H1 (cell line): ENCODE data around the gene PRG2. TPM values are rescaled to one million over a fixed set of nuclear protein-coding genes. Genes with fewer than 3 reads are reported as not detected.

ENCODE experiments used
- CTCF ChIA-PET: fragments of 300-600 bp; sonication (Branson Sonifier 250); formaldehyde crosslinking; loops from one replicate; lab custom pipeline; 2021; ENCODE audit not compliant: partially characterized antibody; lab: Charles Lee
- POLR2A ChIA-PET: fragments of 300-600 bp; sonication (Branson Sonifier 250); formaldehyde crosslinking; loops from one replicate; lab custom pipeline; 2021; ENCODE audit warnings: inconsistent platforms; ENCODE audit not compliant: partially characterized antibody; lab: Charles Lee
- DNase-seq, 2 experiments: peaks; one replicate each; pipeline versions ENCODE4 v3.0.0 to v3.0.0-alpha.2; 2010 to 2022; ENCODE audit warnings: low spot score in 2 of 2, low read depth in 1 of 2, mixed read lengths in 1 of 2
- FAIRE-seq: peaks from 2 replicates; lab custom pipeline; 2011; peaks lifted over from hg19 to GRCh38; lab: Jason Lieb, UNC
- H2AFZ ChIP-seq: 2 replicates; pipeline ENCODE4 v1.8.1; 2012; ENCODE audit warnings: low read length, inconsistent platforms
- H2AK5ac ChIP-seq: 2 replicates; pipeline ENCODE4 v1.6.1; 2013; ENCODE audit warnings: low read depth, low read length
- H2BK120ac ChIP-seq: replicated peaks from 2 replicates; pipeline ENCODE3; 2013; ENCODE audit warnings: low read depth, low read length, inconsistent platforms
- H2BK12ac ChIP-seq: 2 replicates; pipeline ENCODE4 v1.6.1; 2013; ENCODE audit warnings: low read depth, low read length
- H2BK15ac ChIP-seq: 2 replicates; pipeline ENCODE4 v1.6.1; 2013; ENCODE audit warnings: low read length
- H2BK20ac ChIP-seq: 2 replicates; pipeline ENCODE4 v1.6.1; 2013; ENCODE audit warnings: low read length
- H2BK5ac ChIP-seq: 2 replicates; pipeline ENCODE4 v1.6.1; 2013; ENCODE audit warnings: low read depth, low read length
- H3K14ac ChIP-seq: 2 replicates; pipeline ENCODE4 v1.6.1; 2013; ENCODE audit warnings: inconsistent platforms; ENCODE audit not compliant: insufficient read length
- H3K18ac ChIP-seq: 2 replicates; pipeline ENCODE4 v1.6.1; 2013; ENCODE audit warnings: low read length; ENCODE audit errors: extremely low read depth
- H3K23ac ChIP-seq: 2 replicates; pipeline ENCODE4 v1.6.1; 2013; ENCODE audit warnings: inconsistent platforms; ENCODE audit not compliant: insufficient read length
- H3K23me2 ChIP-seq: 2 replicates; pipeline ENCODE4 v1.6.1; 2013; ENCODE audit warnings: low read depth, low read length
- H3K27ac ChIP-seq: 2 replicates; pipeline ENCODE4 v1.6.1; 2011; ENCODE audit warnings: low read depth, low read length, inconsistent platforms
- H3K27me3 ChIP-seq, 4 experiments: replicated peaks in 1 of 4; 1 replicate in 1 of 4; 2 replicates in 3 of 4; pipeline versions ENCODE4 v1.6.1 to v1.8.1; 2011 to 2013; ENCODE audit warnings: low read length in 3 of 4, mild to moderate bottlenecking in 3 of 4, inconsistent platforms in 2 of 4, mixed read lengths in 2 of 4, moderate library complexity in 1 of 4; ENCODE audit not compliant: control insufficient read depth in 3 of 4, insufficient read depth in 3 of 4; ENCODE audit errors: extremely low read depth in 1 of 4
- H3K36me3 ChIP-seq, 4 experiments: 2 replicates each; pipeline versions ENCODE4 v1.6.1 to v1.8.1; 2011 to 2013; ENCODE audit warnings: mild to moderate bottlenecking in 4 of 4, low read length in 3 of 4, moderate library complexity in 2 of 4, control low read depth in 1 of 4, inconsistent platforms in 1 of 4; ENCODE audit not compliant: insufficient read depth in 4 of 4, control insufficient read depth in 2 of 4
- H3K4ac ChIP-seq: replicated peaks from 2 replicates; pipeline ENCODE3; 2013; ENCODE audit warnings: low read length, low read depth, mixed read lengths, inconsistent platforms; ENCODE audit not compliant: insufficient read length
- H3K4me1 ChIP-seq, 4 experiments: replicated peaks in 1 of 4; 1 replicate in 1 of 4; 2 replicates in 3 of 4; pipeline versions ENCODE4 v1.6.1 to v1.8.1; 2011 to 2013; ENCODE audit warnings: low read length in 3 of 4, inconsistent platforms in 2 of 4, mixed read lengths in 1 of 4; ENCODE audit not compliant: insufficient read depth in 4 of 4, control insufficient read depth in 3 of 4
- H3K4me2 ChIP-seq, 2 experiments: 2 replicates each; pipeline versions ENCODE4 v1.6.1 to v1.8.1; 2011 to 2013; ENCODE audit warnings: low read depth in 2 of 2, low read length in 2 of 2, control low read depth in 1 of 2, inconsistent platforms in 1 of 2, mild to moderate bottlenecking in 1 of 2; ENCODE audit not compliant: insufficient read depth in 1 of 2
- H3K4me3 ChIP-seq, 4 experiments: fragments of 200-600, 300-600 bp in 1 of 4; sonication (generic), shearing (Covaris generic), sonication (Bioruptor Twin) in 1 of 4; 2 replicates each; pipeline versions ENCODE4 v1.5.1 to v1.8.1; 2011 to 2016; ENCODE audit warnings: low read length in 4 of 4, low read depth in 3 of 4, control low read depth in 2 of 4, inconsistent platforms in 2 of 4, mild to moderate bottlenecking in 2 of 4, mixed read lengths in 1 of 4, moderate library complexity in 1 of 4; ENCODE audit not compliant: insufficient read depth in 2 of 4; ENCODE audit errors: extremely low read depth in 1 of 4
- H3K56ac ChIP-seq: replicated peaks from 2 replicates; pipeline ENCODE3; 2013; ENCODE audit warnings: low read depth, mild to moderate bottlenecking, mixed read lengths, low read length, inconsistent platforms; ENCODE audit not compliant: insufficient read length
- H3K79me1 ChIP-seq: 2 replicates; pipeline ENCODE4 v1.6.1; 2013; ENCODE audit warnings: low read depth, low read length, control low read depth
- H3K79me2 ChIP-seq, 2 experiments: 2 replicates each; pipeline versions ENCODE4 v1.6.1 to v1.8.1; 2012 to 2013; ENCODE audit warnings: low read length in 2 of 2, mild to moderate bottlenecking in 2 of 2, inconsistent platforms in 1 of 2; ENCODE audit not compliant: insufficient read depth in 2 of 2, control insufficient read depth in 1 of 2
- H3K9ac ChIP-seq, 4 experiments: replicated peaks in 1 of 4; 1 replicate in 1 of 4; 2 replicates in 3 of 4; pipeline versions ENCODE4 v1.6.1 to v1.8.1; 2011 to 2013; ENCODE audit warnings: low read depth in 3 of 4, low read length in 3 of 4, control low read depth in 2 of 4, mild to moderate bottlenecking in 2 of 4, moderate library complexity in 2 of 4, inconsistent platforms in 1 of 4; ENCODE audit errors: extremely low read depth in 1 of 4
- H3K9me3 ChIP-seq, 2 experiments: 2 replicates each; pipeline versions ENCODE4 v1.6.1 to v1.8.1; 2012 to 2013; ENCODE audit warnings: mild to moderate bottlenecking in 2 of 2, moderate library complexity in 2 of 2, control low read depth in 1 of 2, inconsistent platforms in 1 of 2, low read depth in 1 of 2, low read length in 1 of 2, mixed read lengths in 1 of 2; ENCODE audit not compliant: insufficient read depth in 2 of 2
- H4K20me1 ChIP-seq, 2 experiments: replicated peaks in 1 of 2; 2 replicates each; pipeline versions ENCODE3 to v1.8.1; 2011 to 2013; ENCODE audit warnings: inconsistent platforms in 2 of 2, low read length in 2 of 2, mild to moderate bottlenecking in 1 of 2; ENCODE audit not compliant: insufficient read depth in 2 of 2, control insufficient read depth in 1 of 2
- H4K5ac ChIP-seq: 2 replicates; pipeline ENCODE4 v1.6.1; 2013; ENCODE audit warnings: low read length, low read depth, mixed read lengths, inconsistent platforms; ENCODE audit not compliant: insufficient read length
- H4K8ac ChIP-seq: 2 replicates; pipeline ENCODE4 v1.8.0; 2013; ENCODE audit warnings: mild to moderate bottlenecking, moderate library complexity, low read length, inconsistent platforms; ENCODE audit not compliant: insufficient read depth; ENCODE audit errors: extremely low read depth
- H4K91ac ChIP-seq: replicated peaks from 2 replicates; pipeline ENCODE3; 2013; ENCODE audit warnings: low read length, mixed read lengths, inconsistent platforms; ENCODE audit not compliant: insufficient read length
- BRCA1 ChIP-seq: IDR thresholded peaks from 2 replicates; pipeline ENCODE4 v1.6.1; 2012; ENCODE audit warnings: low read depth, low read length, improper control_type of control experiment
- CREB1 ChIP-seq: IDR thresholded peaks from 2 replicates; pipeline ENCODE4 v1.6.1; 2012; ENCODE audit warnings: inconsistent platforms
- FOSL1 ChIP-seq: IDR thresholded peaks from 2 replicates; pipeline ENCODE4 v1.6.1; 2011; ENCODE audit warnings: mild to moderate bottlenecking, low read depth, low read length, moderate library complexity; ENCODE audit not compliant: insufficient read depth
- KDM4A ChIP-seq: IDR thresholded peaks from one replicate; pipeline ENCODE4 v1.7.1; 2012; ENCODE audit warnings: low read depth, mild to moderate bottlenecking, moderate library complexity, low read length, inconsistent platforms; ENCODE audit not compliant: severe bottlenecking
- SAP30 ChIP-seq: fragments of 300-600 bp; sonication (generic); IDR thresholded peaks from 2 replicates; pipeline ENCODE4 v1.7.1; 2012; ENCODE audit warnings: low read length, moderate library complexity, mild to moderate bottlenecking, inconsistent platforms; ENCODE audit not compliant: insufficient read depth, insufficient replicate concordance
- SP2 ChIP-seq: IDR thresholded peaks from 2 replicates; pipeline ENCODE4 v1.6.1; 2012; ENCODE audit warnings: mild to moderate bottlenecking, low read length, inconsistent platforms
- WGBS, 2 experiments: shearing (Covaris generic) in 1 of 2; methylation state at CpG; one replicate each; pipeline versions ENCODE4 v1.1.6 to v1.1.7; 2013 to 2015; ENCODE audit warnings: low lambda C conversion rate in 2 of 2, mixed read lengths in 2 of 2, inconsistent platforms in 1 of 2, low coverage in 1 of 2, missing lambda C conversion rate in 1 of 2; ENCODE audit not compliant: insufficient replicate concordance in 2 of 2, insufficient coverage in 1 of 2, insufficient read length in 1 of 2; ENCODE audit errors: extremely low coverage in 1 of 2, missing lambda C conversion rate in 1 of 2; 5-methylcytosine and 5-hydroxymethylcytosine counted together
- polyA plus RNA-seq, 7 experiments: library from polyadenylated mRNA; depleted of rRNA in 3 of 7; stranded (reverse) in 5 of 7; unstranded in 2 of 7; fragments of >200 nt in 5 of 7; fragments of 200-250 nt in 2 of 7; gene quantifications; 1 replicate in 5 of 7; 2 replicates in 1 of 7; 4 replicates in 1 of 7; pipeline versions ENCODE4 v1.2.1 to v1.2.3, GENCODE V29; 2011 to 2013; ENCODE audit warnings: missing spikeins in 2 of 7, mixed read lengths in 2 of 7
- total RNA-seq: library from RNA; stranded (reverse); fragmentation: NEBNext Ultra II Directional; extraction: Animal tissue kit (Norgen Biotek cat#: 25700); gene quantifications from 2 replicates; pipeline ENCODE4 v1.2.1, GENCODE V29; 2021

Gene PRG2
- total and polyA plus RNA-seq, 2 of the 8 experiments (the other 6 are each of a cell fraction or from before 2014, with no cell fraction given) = 0.32 TPM; not detected in 1

GRCh38 chr11:57414612-57415212 is 24.3 kb upstream of the PRG2 start:
- Histone ChIP-seq H2BK5ac (no peak overlapping the region), H2BK120ac (no peak overlapping the region), H4K5ac (no peak overlapping the region), H3K14ac (no peak overlapping the region), H2AFZ (no peak overlapping the region), H3K18ac (no peak overlapping the region), H3K4ac (no peak overlapping the region), H3K23me2 (no peaks in the 10 kb centered on the region), H3K4me2 (no peak overlapping the region), H3K4me3 (no peak overlapping the region), H2BK20ac (no peak overlapping the region), H3K79me1 (no peaks in the 10 kb centered on the region), H4K91ac (no peak overlapping the region), H3K4me1 (no peaks in the 10 kb centered on the region; a peak in 2 of 7 replicates), H2BK12ac (no peak overlapping the region), H3K9me3 (no peaks in the 10 kb centered on the region), H3K23ac (no peak overlapping the region), H3K27ac (no peak overlapping the region), H4K20me1 (peaks cover 0 to 4% of the 10 kb centered on the region in 2 experiments), H2AK5ac (no peak overlapping the region), H3K79me2 (no peaks in the 10 kb centered on the region), H2BK15ac (no peak overlapping the region), H3K27me3 (no peaks in the 10 kb centered on the region), H4K8ac (no peak overlapping the region), H3K56ac (no peak overlapping the region), H3K9ac (no peak overlapping the region), H3K36me3 (peaks cover 10 to 55% (median 28%) of the 10 kb centered on the region in 4 experiments; a peak in 7 of 8 replicates)
- WGBS, 2 experiments = 91% methylated on average over 11 of the region's 11 CpGs; no CpG with 5 or more reads in 1 of the 2 experiments
- TF ChIP-seq SAP30 (no peak), SP2 (no peak), FOSL1 (no peak), CREB1 (no peak), BRCA1 (no peak), KDM4A (no peak)
- ChIA-PET POLR2A (no interaction called here), CTCF (interaction anchor here (0.7 kb wide), 1 partner anchor 77 kb away, joined by 3 read pairs; no protein-coding TSS in a partner anchor)
- FAIRE-seq (no peak), DNase-seq (no peak)
